NCI-H82 treated with DMSO at 0.1 percent for 48 hours (cell line): Measurements from ENCODE around the gene TF.

Source experiments
- DNase-seq: peaks from one replicate; lab custom pipeline; 2025; ENCODE audit not compliant: unreplicated experiment; lab: John Stamatoyannopoulos, UW

TF gene

GRCh38 chr3:133746712-133747066 lies 496 bp downstream of the TF start:
- DNase-seq, result no peak

- DNase-seq, result no peak
Measured at GRCh38 chr3:133747373-133747772, 1.2 kb downstream of the TF start.

- no peak for DNase-seq
Measured at GRCh38 chr3:133747907-133748639, 1.9 kb downstream of the TF start.

- DNase-seq, result no peak
Measured at GRCh38 chr3:133749427-133750258, 3.5 kb downstream of the TF start.

GRCh38 chr3:133750259-133750656 lies 4.1 kb downstream of the TF start:
- peak; percentile 28 for DNase-seq

GRCh38 chr3:133753107-133753778 lies 7.0 kb downstream of the TF start:
- no peak for DNase-seq

GRCh38 chr3:133753779-133754164 lies 7.6 kb downstream of the TF start:
- no peak for DNase-seq

- no peak for DNase-seq
Measured at GRCh38 chr3:133754455-133754854, 8.3 kb downstream of the TF start.

- DNase-seq, result no peak
Measured at GRCh38 chr3:133754973-133755828, 9.0 kb downstream of the TF start.

GRCh38 chr3:133756716-133757694 lies 10.8 kb downstream of the TF start:
- no peak for DNase-seq

GRCh38 chr3:133757701-133758567 lies 11.7 kb downstream of the TF start:
- no peak for DNase-seq

- DNase-seq, result no peak
Measured at GRCh38 chr3:133758568-133758928, 12.4 kb downstream of the TF start.

GRCh38 chr3:133758964-133759739 lies 13.0 kb downstream of the TF start:
- no peak for DNase-seq

GRCh38 chr3:133759740-133760305 lies 13.6 kb downstream of the TF start:
- no peak for DNase-seq

GRCh38 chr3:133760916-133761315 lies 14.7 kb downstream of the TF start:
- no peak for DNase-seq

GRCh38 chr3:133761605-133762484 lies 15.7 kb downstream of the TF start:
- DNase-seq, result no peak

GRCh38 chr3:133762539-133762938 lies 16.3 kb downstream of the TF start:
- DNase-seq, result no peak
